Adrenal gland (tissue), 5 donors: ENCODE results near the gene FAM241B.

ENCODE experiments used
- CTCF ChIP-seq, 6 experiments: fragments of 450-650 bp in 4 of 6; fragments of 200-600 bp in 2 of 6; sonication (generic) in 1 of 6; IDR thresholded peaks; 1 replicate in 5 of 6; 2 replicates in 1 of 6; pipeline versions ENCODE4 v1.5.1 to v1.8.0; 2016 to 2021; ENCODE audit warnings: antibody characterized with exemption in 6 of 6, mild to moderate bottlenecking in 2 of 6, moderate library complexity in 1 of 6
- POLR2A ChIP-seq, 2 donors: fragments of 450-650 bp; IDR thresholded peaks; one replicate each; pipeline ENCODE4 v1.6.1; 2017; ENCODE audit warnings: antibody characterized with exemption in 2 of 2, mild to moderate bottlenecking in 2 of 2, moderate library complexity in 1 of 2
- donor health status: DM: no; HTN: no; CAD: no.

DNA sequence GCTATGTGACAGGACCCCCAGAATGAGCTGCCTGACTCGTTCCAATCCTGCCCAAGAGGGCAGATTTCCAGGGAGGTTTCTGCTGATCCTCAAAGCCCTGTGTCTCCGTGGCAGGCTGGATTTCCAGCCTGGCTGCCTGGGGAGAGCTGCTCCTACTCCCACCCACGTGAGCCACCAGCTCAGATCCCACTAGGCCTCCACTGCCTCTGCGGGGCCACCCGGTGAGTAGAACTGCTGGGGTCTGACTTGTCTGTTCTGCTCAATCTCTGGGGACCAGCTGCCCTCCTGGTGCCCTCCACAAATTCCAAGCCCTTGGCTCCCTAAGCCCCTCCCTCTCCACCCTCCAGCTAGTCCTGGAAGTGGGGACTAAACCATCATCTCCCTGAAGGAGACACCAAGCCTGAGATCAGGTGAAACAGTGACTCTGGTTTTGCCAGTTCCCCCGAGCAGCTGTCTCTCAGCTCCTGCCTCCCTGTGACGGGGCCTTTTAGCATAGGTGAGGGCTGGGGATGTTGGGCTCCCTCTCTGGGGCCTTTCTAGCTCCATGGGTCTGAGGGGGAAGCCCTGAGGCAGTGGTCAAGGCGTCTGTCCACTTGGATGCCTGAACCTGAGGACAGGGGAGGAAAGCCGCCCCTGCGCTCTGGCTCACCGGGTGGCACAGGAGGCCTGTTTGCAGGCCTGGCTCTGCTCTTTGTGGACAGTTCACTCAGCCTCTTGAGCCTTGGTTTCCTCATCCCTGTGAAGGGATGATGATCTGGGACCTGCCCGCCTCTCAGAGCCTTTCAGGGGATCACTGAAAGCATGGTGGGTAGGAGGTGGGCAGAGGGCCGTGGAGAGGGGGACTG lies 5.6 kb downstream of the FAM241B start:
- TF ChIP-seq CTCF (IDR thresholded peaks at IDR 0.05) (no peak), POLR2A (IDR thresholded peaks at IDR 0.05) (no peak)
